PC-9 (cell line): ENCODE results near the gene KLF15.

Experiments used
- EZH2 ChIP-seq: fragments of 200-600 bp; sonication (generic); IDR thresholded peaks from 2 replicates; pipeline ENCODE4 v1.8.0; 2017; ENCODE audit warnings: antibody characterized with exemption, low read depth
- TF ChIP-seq, protein P1 (sequence below): fragments of 200-600 bp; sonication (generic); conservative IDR thresholded peaks from 2 replicates; pipeline ENCODE4 v1.6.1; 2017; ENCODE audit warnings: mixed run types, antibody characterized with exemption, mild to moderate bottlenecking, moderate library complexity

GRCh38 chr3:126370055-126370454, 12.8 kb upstream of the KLF15 start:
- TF ChIP-seq, protein P1, sequence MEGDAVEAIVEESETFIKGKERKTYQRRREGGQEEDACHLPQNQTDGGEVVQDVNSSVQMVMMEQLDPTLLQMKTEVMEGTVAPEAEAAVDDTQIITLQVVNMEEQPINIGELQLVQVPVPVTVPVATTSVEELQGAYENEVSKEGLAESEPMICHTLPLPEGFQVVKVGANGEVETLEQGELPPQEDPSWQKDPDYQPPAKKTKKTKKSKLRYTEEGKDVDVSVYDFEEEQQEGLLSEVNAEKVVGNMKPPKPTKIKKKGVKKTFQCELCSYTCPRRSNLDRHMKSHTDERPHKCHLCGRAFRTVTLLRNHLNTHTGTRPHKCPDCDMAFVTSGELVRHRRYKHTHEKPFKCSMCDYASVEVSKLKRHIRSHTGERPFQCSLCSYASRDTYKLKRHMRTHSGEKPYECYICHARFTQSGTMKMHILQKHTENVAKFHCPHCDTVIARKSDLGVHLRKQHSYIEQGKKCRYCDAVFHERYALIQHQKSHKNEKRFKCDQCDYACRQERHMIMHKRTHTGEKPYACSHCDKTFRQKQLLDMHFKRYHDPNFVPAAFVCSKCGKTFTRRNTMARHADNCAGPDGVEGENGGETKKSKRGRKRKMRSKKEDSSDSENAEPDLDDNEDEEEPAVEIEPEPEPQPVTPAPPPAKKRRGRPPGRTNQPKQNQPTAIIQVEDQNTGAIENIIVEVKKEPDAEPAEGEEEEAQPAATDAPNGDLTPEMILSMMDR = no peak
- TF ChIP-seq EZH2 = no peak
